DOHH2 (cell line): ENCODE measurements around the gene THBS1.

Source experiments
- H3F3A ChIP-seq: fragments of 200-600 bp; sonication (generic), shearing (Covaris generic); 2 replicates; pipeline ENCODE4 v1.6.0; 2016; ENCODE audit warnings: antibody characterized with exemption, mild to moderate bottlenecking; ENCODE audit not compliant: control insufficient read depth, insufficient read depth
- H3K27ac ChIP-seq: fragments of 200-600 bp; sonication (generic); 2 replicates; pipeline ENCODE4 v1.5.1; 2014; ENCODE audit warnings: low read depth, mild to moderate bottlenecking, low read length, moderate library complexity
- H3K27me3 ChIP-seq: fragments of 200-600 bp; sonication (generic); 2 replicates; pipeline ENCODE4 v1.6.1; 2014; ENCODE audit warnings: mild to moderate bottlenecking, low read length, mixed read lengths; ENCODE audit not compliant: control insufficient read depth
- H3K36me3 ChIP-seq: fragments of 200-600 bp; sonication (generic); 2 replicates; pipeline ENCODE4 v1.6.1; 2014; ENCODE audit warnings: mild to moderate bottlenecking, low read length, moderate library complexity, mixed read lengths; ENCODE audit not compliant: control insufficient read depth
- H3K4me1 ChIP-seq: fragments of 200-600 bp; sonication (generic); 2 replicates; pipeline ENCODE4 v1.6.1; 2014; ENCODE audit warnings: mild to moderate bottlenecking, low read length, mixed read lengths; ENCODE audit not compliant: control insufficient read depth
- H3K4me2 ChIP-seq: fragments of 200-600 bp; sonication (generic); 2 replicates; pipeline ENCODE4 v1.6.0; 2014; ENCODE audit warnings: mild to moderate bottlenecking, low read length, moderate library complexity
- H3K4me3 ChIP-seq: fragments of 200-600 bp; sonication (generic); 2 replicates; pipeline ENCODE4 v1.5.1; 2014; ENCODE audit warnings: mild to moderate bottlenecking, low read length, mixed read lengths
- H3K79me2 ChIP-seq: fragments of 200-600 bp; sonication (generic); 2 replicates; pipeline ENCODE4 v1.6.1; 2014; ENCODE audit warnings: mild to moderate bottlenecking, low read length, mixed read lengths; ENCODE audit not compliant: control insufficient read depth
- H3K9me2 ChIP-seq: fragments of 200-600 bp; sonication (generic); replicated peaks from 2 replicates; pipeline ENCODE4 v1.6.1; 2014; ENCODE audit warnings: mild to moderate bottlenecking, low read length, mixed read lengths; ENCODE audit not compliant: control insufficient read depth
- H3K9me3 ChIP-seq: fragments of 200-600 bp; sonication (generic); 2 replicates; pipeline ENCODE4 v1.6.1; 2014; ENCODE audit warnings: antibody characterized with exemption, low read length, mixed read lengths; ENCODE audit not compliant: control insufficient read depth, insufficient read depth
- H4K20me1 ChIP-seq: fragments of 200-600 bp; sonication (generic); 2 replicates; pipeline ENCODE4 v1.6.0; 2014; ENCODE audit warnings: low read depth, mild to moderate bottlenecking, antibody characterized with exemption, low read length, moderate library complexity; ENCODE audit not compliant: control insufficient read depth, insufficient read depth
- CTCF ChIP-seq: fragments of 200-600 bp; sonication (generic); IDR thresholded peaks from one replicate; pipeline ENCODE4 v1.5.1; 2014; ENCODE audit warnings: antibody characterized with exemption, mild to moderate bottlenecking, low read depth, low read length; ENCODE audit not compliant: poor library complexity, severe bottlenecking
- EZH2phosphoT487 ChIP-seq: fragments of 200-600 bp; sonication (generic); IDR thresholded peaks from 2 replicates; pipeline ENCODE4 v1.6.1; 2017; ENCODE audit warnings: borderline replicate concordance, mild to moderate bottlenecking, antibody characterized with exemption, low read length, moderate library complexity, mixed read lengths

THBS1 gene

GRCh38 chr15:39621976-39622375, 41.1 kb downstream of the THBS1 start:
- Histone ChIP-seq H3K4me2 (no peak overlapping the region), H3K4me3 (no peak overlapping the region), H3F3A (no peaks in the 10 kb centered on the region), H3K4me1 (no peaks in the 10 kb centered on the region), H3K9me3 (no peaks in the 10 kb centered on the region), H3K9me2 (no peaks in the 10 kb centered on the region), H3K79me2 (no peaks in the 10 kb centered on the region), H3K27ac (no peak overlapping the region), H3K27me3 (0 out of 2 replicates have a peak, but pooled peaks cover 2% of the 10 kb centered on the region), H3K36me3 (no peaks in the 10 kb centered on the region), H4K20me1 (no peaks in the 10 kb centered on the region)
- TF ChIP-seq CTCF = no peak
- TF ChIP-seq EZH2phosphoT487 = no peak

GRCh38 chr15:39622660-39623516, 42.0 kb downstream of the THBS1 start:
- no peaks in the 10 kb centered on the region for H3K9me2 ChIP-seq
- no peaks in the 10 kb centered on the region for H3K36me3 ChIP-seq
- no peaks in the 10 kb centered on the region for H3K4me1 ChIP-seq
- H3K9me3 ChIP-seq = no peaks in the 10 kb centered on the region
- H3K4me2 ChIP-seq = no peak overlapping the region
- no peak overlapping the region for H3K27ac ChIP-seq
- H3K27me3 ChIP-seq = 0 out of 2 replicates have a peak, but pooled peaks cover 2% of the 10 kb centered on the region
- TF ChIP-seq EZH2phosphoT487 (no peak), CTCF (no peak)
- H3F3A ChIP-seq = no peaks in the 10 kb centered on the region
- no peak overlapping the region for H3K4me3 ChIP-seq
- H3K79me2 ChIP-seq = no peaks in the 10 kb centered on the region
- no peaks in the 10 kb centered on the region for H4K20me1 ChIP-seq

GRCh38 chr15:39623529-39623931, 42.7 kb downstream of the THBS1 start:
- H3K4me2 ChIP-seq = no peak overlapping the region
- H3F3A ChIP-seq = no peaks in the 10 kb centered on the region
- H3K4me1 ChIP-seq = no peaks in the 10 kb centered on the region
- no peaks in the 10 kb centered on the region for H3K9me3 ChIP-seq
- 0 out of 2 replicates have a peak, but pooled peaks cover 2% of the 10 kb centered on the region for H3K27me3 ChIP-seq
- H3K36me3 ChIP-seq = no peaks in the 10 kb centered on the region
- no peaks in the 10 kb centered on the region for H4K20me1 ChIP-seq
- no peaks in the 10 kb centered on the region for H3K9me2 ChIP-seq
- TF ChIP-seq EZH2phosphoT487 (no peak), CTCF (no peak)
- H3K4me3 ChIP-seq = no peak overlapping the region
- no peaks in the 10 kb centered on the region for H3K79me2 ChIP-seq
- no peak overlapping the region for H3K27ac ChIP-seq
